ENCODE results near the gene SIRT3. TPM values are rescaled to one million over a fixed set of nuclear protein-coding genes. Genes with fewer than 3 reads are reported as not detected.
A peak's percentile ranks its signal among the peaks of the same experiment; 100 is the strongest.

Gene SIRT3
- total RNA-seq (2016; rRNA removed; fragmentation: Illumina TruSeq; extraction: Trizol), result 12.9 and 15.1 TPM in 2 replicates
- total RNA-seq (2016; cell fraction: cytosol; rRNA removed; fragmentation: Illumina TruSeq; extraction: Trizol; ENCODE audit: low read depth), result 4.3 and 4.7 TPM in 2 replicates
- total RNA-seq (2016; cell fraction: insoluble cytoplasmic fraction; rRNA removed; fragmentation: Illumina TruSeq; extraction: Trizol), result 12.6 and 15.2 TPM in 2 replicates
- 7.0 and 8.3 TPM in 2 replicates for total RNA-seq (2016; cell fraction: membrane; rRNA removed; fragmentation: Illumina TruSeq; extraction: Trizol)
- total RNA-seq (2016; cell fraction: nucleus; rRNA removed; fragmentation: Illumina TruSeq; extraction: Trizol), result 11.1 and 12.1 TPM in 2 replicates
- polyA plus RNA-seq (2011; rRNA removed), result 18.2 and 19.0 TPM in 2 replicates
- 16.5 and 17.1 TPM in 2 replicates for polyA plus RNA-seq (2011; cell fraction: cytosol; rRNA removed)
- polyA plus RNA-seq (2011; cell fraction: nucleus; rRNA removed), result 39.8 and 57.2 TPM in 2 replicates
- 16.8 and 22.4 TPM in 2 replicates for polyA plus RNA-seq (2012)
- polyA plus RNA-seq (2016; cell fraction: cytosol; fragmentation: Illumina TruSeq; extraction: Trizol; ENCODE audit: low read depth), result 3.1 TPM in 2 replicates
- 15.2 and 18.2 TPM in 2 replicates for polyA plus RNA-seq (2016; cell fraction: insoluble cytoplasmic fraction; fragmentation: Illumina TruSeq; extraction: Trizol; ENCODE audit: low read depth)
- polyA plus RNA-seq (2016; cell fraction: membrane; fragmentation: Illumina TruSeq; extraction: Trizol; ENCODE audit: low read depth), result 6.2 and 6.5 TPM in 2 replicates
- polyA plus RNA-seq (2016; cell fraction: nucleus; fragmentation: Illumina TruSeq; extraction: Trizol; ENCODE audit: insufficient read depth, low read depth), result 43.9 and 44.8 TPM in 2 replicates
- 12.3 and 25.8 TPM in 2 replicates for polyA minus RNA-seq (2011; rRNA and poly(A)+ RNA removed; ENCODE audit: low replicate concordance)
- polyA minus RNA-seq (2011; cell fraction: cytosol; rRNA and poly(A)+ RNA removed), result 6.1 and 7.0 TPM in 2 replicates
- 15.4 and 20.0 TPM in 2 replicates for polyA minus RNA-seq (2011; cell fraction: nucleus; rRNA and poly(A)+ RNA removed)
- Bru-seq, nascent RNA, result percentile 57 among the genes with signal in this experiment
- BruChase-seq, experiment 1, labeled RNA remaining after a 6-hour chase, result percentile 63 among the genes with signal in this experiment
- percentile 59 among the genes with signal in this experiment for BruChase-seq, experiment 2, labeled RNA remaining after a 2-hour chase
- long read RNA-seq, experiment 1, transcript SIRT3-214 (7 exons, 1,588 nt), result minor isoform, 5 of 46 reads
- long read RNA-seq, experiment 1, transcript SIRT3-201 (7 exons, 2,543 nt), result major isoform, 27 of 46 reads
- long read RNA-seq, experiment 1, partial matches to known transcripts, result 5 of 46 reads
- long read RNA-seq, experiment 1, other reads (novel, unspliced or antisense), result 8 of 46 reads
- long read RNA-seq, experiment 2, transcript SIRT3-201 (7 exons, 2,543 nt), result major isoform, 13 of 27 reads
- long read RNA-seq, experiment 2, partial matches to known transcripts, result 3 of 27 reads
- long read RNA-seq, experiment 2, other reads (novel, unspliced or antisense), result 8 of 27 reads

- WGBS (ENCODE audit: low lambda C conversion rate), result 0% methylated on average over 21 of the region's 70 CpGs
- DNase-seq (ENCODE audit: low spot score) (peak; percentile 73), FAIRE-seq (no peak), ATAC-seq (peak; percentile 86)
- Histone ChIP-seq H4K20me1 (ENCODE audit: insufficient read depth, low read length) (no peaks in the 10 kb centered on the region), H3K27me3 (ENCODE audit: control insufficient read depth in 1 of 2, insufficient read depth in 2 of 2, low read length in 2 of 2) (no peaks in the 10 kb centered on the region; a peak in 1 of 5 replicates), H3K27ac (ENCODE audit: extremely low read length, insufficient read depth, low read length) (peak within 1 kb of the TSS; percentile 95), H3K79me2 (ENCODE audit: insufficient read depth, low read length) (peaks cover 27% of the 10 kb centered on the region), H2AFZ (ENCODE audit: low read length) (peak within 1 kb of the TSS; percentile 7), H3K4me3 (replicated peaks in 1 of 3; ENCODE audit: insufficient read depth in 1 of 3, low read depth in 2 of 3, low read length in 3 of 3) (peak within 1 kb of the TSS; percentile 77 to 94 (median 91)), H3K4me2 (ENCODE audit: low read depth, low read length) (peak within 1 kb of the TSS; percentile 99), H3K4me1 (ENCODE audit: insufficient read depth, low read length) (peaks cover 34% of the 10 kb centered on the region), H3K36me3 (replicated peaks in 1 of 2; ENCODE audit: control insufficient read depth in 1 of 2, insufficient read depth in 2 of 2, low read length in 2 of 2) (peaks cover 1 to 11% of the 10 kb centered on the region in 2 experiments; a peak in 3 of 5 replicates), H3K9me3 (ENCODE audit: low read length) (no peaks in the 10 kb centered on the region), H3K9ac (ENCODE audit: insufficient read depth, low read depth, low read length) (peak within 1 kb of the TSS; percentile 91)
- CTCF ChIA-PET (ENCODE audit: low intra/inter-chr PET ratio, low total read pairs), result no interaction called here
- BruUV-seq (replicated peaks), result no TSS peak
- intact Hi-C loops (cut with micrococcal nuclease; ENCODE audit: unreplicated experiment), result loop anchor here (2.0 kb wide), 1 partner anchor 29 kb away; the partner anchor contains the start of genes BET1L and RIC8A
- in situ Hi-C loops (cut with HindIII; ENCODE audit: extremely low pct_ligation_motif_present, low pct_unique_long_range_greater_than_20kb), result no loop called here
- POLR2A ChIA-PET, result interaction anchor here (1.0 to 3.1 kb wide), 4 partner anchors 20 to 73 kb away, joined by 3 to 20 read pairs (median 8); partner anchors contain the start of genes BET1L and RIC8A
- TF ChIP-seq ZNF496 (CRISPR knock-in tag; IDR thresholded peaks at IDR 0.05; ENCODE audit: insufficient replicate concordance) (no peak), ZIK1 (CRISPR knock-in tag; IDR thresholded peaks at IDR 0.05; ENCODE audit: borderline replicate concordance, low read depth) (0 out of 2 replicates have a peak, but pooled peaks have one; percentile 23), MYC (CRISPR knock-in tag; IDR thresholded peaks at IDR 0.05; ENCODE audit: borderline replicate concordance) (peak; percentile 60; the same call in 1 of the 2 replicates), ZNF616 (CRISPR knock-in tag; IDR thresholded peaks at IDR 0.05; ENCODE audit: low read depth) (peak; percentile 80; the same call in 1 of the 2 replicates), MAX (IDR thresholded peaks at IDR 0.05) (peak; percentile 41), ZNF883 (CRISPR knock-in tag; IDR thresholded peaks at IDR 0.05; ENCODE audit: not compliant biosample characterization) (no peak), CBFB (CRISPR knock-in tag; IDR thresholded peaks at IDR 0.05) (0 out of 2 replicates have a peak, but pooled peaks have one; percentile 33), ZNF816 (CRISPR knock-in tag; IDR thresholded peaks at IDR 0.05; ENCODE audit: borderline replicate concordance) (0 out of 2 replicates have a peak, but pooled peaks have one; percentile 17), ZNF790 (CRISPR knock-in tag; IDR thresholded peaks at IDR 0.05; ENCODE audit: borderline replicate concordance) (0 out of 2 replicates have a peak, but pooled peaks have one; percentile 47), LCORL (IDR thresholded peaks at IDR 0.05) (no peak), LCORL (CRISPR knock-in tag; IDR thresholded peaks at IDR 0.05) (peak; percentile 37; the same call in 1 of the 2 replicates), SAFB2 (CRISPR knock-in tag; IDR thresholded peaks at IDR 0.05; ENCODE audit: borderline replicate concordance, low read depth) (no peak)
- TF ChIP-seq, protein P1, sequence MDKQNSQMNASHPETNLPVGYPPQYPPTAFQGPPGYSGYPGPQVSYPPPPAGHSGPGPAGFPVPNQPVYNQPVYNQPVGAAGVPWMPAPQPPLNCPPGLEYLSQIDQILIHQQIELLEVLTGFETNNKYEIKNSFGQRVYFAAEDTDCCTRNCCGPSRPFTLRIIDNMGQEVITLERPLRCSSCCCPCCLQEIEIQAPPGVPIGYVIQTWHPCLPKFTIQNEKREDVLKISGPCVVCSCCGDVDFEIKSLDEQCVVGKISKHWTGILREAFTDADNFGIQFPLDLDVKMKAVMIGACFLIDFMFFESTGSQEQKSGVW (CRISPR knock-in tag; IDR thresholded peaks at IDR 0.05; ENCODE audit: borderline replicate concordance), result 0 out of 2 replicates have a peak, but pooled peaks have one; percentile 16
- TF ChIP-seq, protein P2, sequence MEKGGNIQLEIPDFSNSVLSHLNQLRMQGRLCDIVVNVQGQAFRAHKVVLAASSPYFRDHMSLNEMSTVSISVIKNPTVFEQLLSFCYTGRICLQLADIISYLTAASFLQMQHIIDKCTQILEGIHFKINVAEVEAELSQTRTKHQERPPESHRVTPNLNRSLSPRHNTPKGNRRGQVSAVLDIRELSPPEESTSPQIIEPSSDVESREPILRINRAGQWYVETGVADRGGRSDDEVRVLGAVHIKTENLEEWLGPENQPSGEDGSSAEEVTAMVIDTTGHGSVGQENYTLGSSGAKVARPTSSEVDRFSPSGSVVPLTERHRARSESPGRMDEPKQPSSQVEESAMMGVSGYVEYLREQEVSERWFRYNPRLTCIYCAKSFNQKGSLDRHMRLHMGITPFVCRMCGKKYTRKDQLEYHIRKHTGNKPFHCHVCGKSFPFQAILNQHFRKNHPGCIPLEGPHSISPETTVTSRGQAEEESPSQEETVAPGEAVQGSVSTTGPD (CRISPR knock-in tag; IDR thresholded peaks at IDR 0.05), result no peak
Measured at GRCh38 chr11:235997-236773, at the start of gene SIRT3. TSS of gene SIRT3 (minus strand) at chr11:236342. CDS start at chr11:236328, 14 bp downstream.
